ENCODE results near the gene SPEN. TPM values are rescaled to one million over a fixed set of nuclear protein-coding genes. Genes with fewer than 3 reads are reported as not detected.

Gene SPEN
- total RNA-seq, 1 donor from 2014 or later, result 24.0 TPM

GRCh38 chr1:15942661-15943327 is 95.3 kb downstream of the SPEN start:
- Histone ChIP-seq H3K27me3 (ENCODE audit: control insufficient read depth, insufficient read depth, low read length) (no peaks in the 10 kb centered on the region), H3K4me3 (ENCODE audit: low read depth, low read length) (no peak overlapping the region), H3K36me3 (ENCODE audit: control insufficient read depth, insufficient read depth, low read length) (peaks cover 5% of the 10 kb centered on the region)
- no peak for DNase-seq (ENCODE audit: low read depth)
- no peak for TF ChIP-seq CTCF (IDR thresholded peaks at IDR 0.05; ENCODE audit: insufficient read depth, low read length, poor library complexity, severe bottlenecking)

- TF ChIP-seq CTCF (IDR thresholded peaks at IDR 0.05; ENCODE audit: insufficient read depth, low read length, poor library complexity, severe bottlenecking), result no peak
- Histone ChIP-seq H3K4me3 (ENCODE audit: low read depth, low read length) (no peak overlapping the region), H3K36me3 (ENCODE audit: control insufficient read depth, insufficient read depth, low read length) (peaks cover 4% of the 10 kb centered on the region), H3K27me3 (ENCODE audit: control insufficient read depth, insufficient read depth, low read length) (no peaks in the 10 kb centered on the region)
- no peak for DNase-seq (ENCODE audit: low read depth)
Observed at GRCh38 chr1:15943328-15943991, 96.0 kb downstream of the SPEN start.

GRCh38 chr1:15943992-15944307 is 96.4 kb downstream of the SPEN start:
- no peak for TF ChIP-seq CTCF (IDR thresholded peaks at IDR 0.05; ENCODE audit: insufficient read depth, low read length, poor library complexity, severe bottlenecking)
- H3K4me3 ChIP-seq (ENCODE audit: low read depth, low read length), result no peak overlapping the region
- H3K36me3 ChIP-seq (ENCODE audit: control insufficient read depth, insufficient read depth, low read length), result peaks cover 4% of the 10 kb centered on the region
- no peaks in the 10 kb centered on the region for H3K27me3 ChIP-seq (ENCODE audit: control insufficient read depth, insufficient read depth, low read length)
- no peak for DNase-seq (ENCODE audit: low read depth)

- no peaks in the 10 kb centered on the region for H3K27me3 ChIP-seq (ENCODE audit: control insufficient read depth, insufficient read depth, low read length)
- no peak overlapping the region for H3K4me3 ChIP-seq (ENCODE audit: low read depth, low read length)
- H3K36me3 ChIP-seq (ENCODE audit: control insufficient read depth, insufficient read depth, low read length), result peaks cover 4% of the 10 kb centered on the region
- TF ChIP-seq CTCF (IDR thresholded peaks at IDR 0.05; ENCODE audit: insufficient read depth, low read length, poor library complexity, severe bottlenecking), result no peak
- no peak for DNase-seq (ENCODE audit: low read depth)
Observed at GRCh38 chr1:15944308-15945010, 97.0 kb downstream of the SPEN start.

GRCh38 chr1:15945011-15945831 is 97.7 kb downstream of the SPEN start:
- no peak overlapping the region for H3K4me3 ChIP-seq (ENCODE audit: low read depth, low read length)
- TF ChIP-seq CTCF (IDR thresholded peaks at IDR 0.05; ENCODE audit: insufficient read depth, low read length, poor library complexity, severe bottlenecking), result no peak
- DNase-seq (ENCODE audit: low read depth), result no peak
- H3K27me3 ChIP-seq (ENCODE audit: control insufficient read depth, insufficient read depth, low read length), result no peaks in the 10 kb centered on the region
- H3K36me3 ChIP-seq (ENCODE audit: control insufficient read depth, insufficient read depth, low read length), result peaks cover 4% of the 10 kb centered on the region

Measured in kidney epithelial cell (primary cell).